RCC 7860 (cell line): ENCODE measurements around the gene PDE8A.

ENCODE experiments used
- DNase-seq: peaks from one replicate; pipeline ENCODE4 v3.0.0-alpha.2; 2015; ENCODE audit warnings: low spot score
- FAIRE-seq: peaks from 2 replicates; lab custom pipeline; 2012; peaks lifted over from hg19 to GRCh38; lab: Jason Lieb, UNC

PDE8A gene, protein sequence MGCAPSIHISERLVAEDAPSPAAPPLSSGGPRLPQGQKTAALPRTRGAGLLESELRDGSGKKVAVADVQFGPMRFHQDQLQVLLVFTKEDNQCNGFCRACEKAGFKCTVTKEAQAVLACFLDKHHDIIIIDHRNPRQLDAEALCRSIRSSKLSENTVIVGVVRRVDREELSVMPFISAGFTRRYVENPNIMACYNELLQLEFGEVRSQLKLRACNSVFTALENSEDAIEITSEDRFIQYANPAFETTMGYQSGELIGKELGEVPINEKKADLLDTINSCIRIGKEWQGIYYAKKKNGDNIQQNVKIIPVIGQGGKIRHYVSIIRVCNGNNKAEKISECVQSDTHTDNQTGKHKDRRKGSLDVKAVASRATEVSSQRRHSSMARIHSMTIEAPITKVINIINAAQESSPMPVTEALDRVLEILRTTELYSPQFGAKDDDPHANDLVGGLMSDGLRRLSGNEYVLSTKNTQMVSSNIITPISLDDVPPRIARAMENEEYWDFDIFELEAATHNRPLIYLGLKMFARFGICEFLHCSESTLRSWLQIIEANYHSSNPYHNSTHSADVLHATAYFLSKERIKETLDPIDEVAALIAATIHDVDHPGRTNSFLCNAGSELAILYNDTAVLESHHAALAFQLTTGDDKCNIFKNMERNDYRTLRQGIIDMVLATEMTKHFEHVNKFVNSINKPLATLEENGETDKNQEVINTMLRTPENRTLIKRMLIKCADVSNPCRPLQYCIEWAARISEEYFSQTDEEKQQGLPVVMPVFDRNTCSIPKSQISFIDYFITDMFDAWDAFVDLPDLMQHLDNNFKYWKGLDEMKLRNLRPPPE

DNA sequence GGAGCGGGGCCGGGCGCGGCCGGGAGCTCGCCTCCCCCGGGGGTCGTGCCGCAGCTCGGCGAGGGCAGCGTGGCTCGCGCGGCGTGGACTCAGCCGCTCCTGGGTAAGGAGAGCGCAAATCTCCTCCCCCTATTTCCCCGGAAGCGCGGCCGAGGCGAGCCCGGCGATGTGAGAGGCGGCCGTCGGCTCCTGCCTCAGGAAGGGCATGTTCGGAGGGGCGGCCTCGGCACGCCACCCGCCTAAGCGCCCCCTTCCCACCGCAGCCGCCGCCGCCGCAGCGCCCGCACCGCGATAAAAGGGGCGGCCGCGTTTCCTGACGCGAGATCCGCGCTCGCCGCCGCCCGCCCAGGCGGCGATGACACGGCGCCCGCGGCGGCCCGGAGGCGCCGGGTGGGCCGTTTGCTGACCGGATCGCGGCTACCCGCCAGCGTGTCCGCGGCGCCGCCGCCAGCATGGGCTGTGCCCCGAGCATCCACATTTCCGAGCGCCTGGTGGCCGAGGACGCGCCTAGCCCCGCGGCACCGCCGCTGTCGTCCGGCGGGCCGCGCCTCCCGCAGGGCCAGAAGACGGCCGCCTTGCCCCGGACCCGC lies at the start of gene PDE8A:
TSS of gene PDE8A (plus strand) at position 146 of the 590 bp plus-strand sequence. CDS start at position 453, 307 bp downstream.
- DNase-seq = peak; percentile 26
- no peak for FAIRE-seq

DNA sequence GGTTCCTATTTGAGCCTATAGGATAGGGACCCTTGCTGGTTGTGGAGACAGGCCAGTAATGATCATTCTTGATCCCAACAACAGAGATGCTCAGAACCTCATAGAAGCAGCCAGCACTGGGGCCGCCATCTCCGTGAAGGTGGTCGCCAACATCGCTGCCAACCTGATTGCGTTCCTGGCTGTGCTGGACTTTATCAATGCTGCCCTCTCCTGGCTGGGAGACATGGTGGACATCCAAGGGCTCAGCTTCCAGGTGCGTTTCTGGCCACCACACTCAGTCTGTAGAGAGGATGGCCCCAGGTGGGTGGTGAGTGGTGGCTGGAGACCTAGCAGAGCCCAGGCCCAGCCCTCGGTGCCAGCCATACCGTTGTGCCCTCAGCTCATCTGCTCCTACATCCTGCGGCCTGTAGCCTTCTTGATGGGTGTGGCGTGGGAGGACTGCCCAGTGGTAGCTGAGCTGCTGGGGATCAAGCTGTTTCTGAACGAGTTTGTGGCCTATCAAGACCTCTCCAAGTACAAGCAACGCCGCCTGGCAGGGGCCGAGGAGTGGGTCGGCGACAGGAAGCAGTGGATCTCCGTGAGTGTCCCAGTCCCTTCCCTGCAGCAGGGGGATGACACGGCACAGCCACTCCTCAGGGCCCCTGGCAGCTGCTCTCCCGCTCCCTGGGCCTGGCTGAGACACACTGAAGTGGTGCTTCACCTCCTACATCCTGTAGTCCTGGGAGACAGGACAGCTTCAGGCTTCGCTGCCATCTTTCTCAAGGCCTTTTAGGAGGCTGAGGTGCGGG lies 46.5 kb upstream of the PDE8A start:
- DNase-seq (no peak), FAIRE-seq (no peak)

DNA sequence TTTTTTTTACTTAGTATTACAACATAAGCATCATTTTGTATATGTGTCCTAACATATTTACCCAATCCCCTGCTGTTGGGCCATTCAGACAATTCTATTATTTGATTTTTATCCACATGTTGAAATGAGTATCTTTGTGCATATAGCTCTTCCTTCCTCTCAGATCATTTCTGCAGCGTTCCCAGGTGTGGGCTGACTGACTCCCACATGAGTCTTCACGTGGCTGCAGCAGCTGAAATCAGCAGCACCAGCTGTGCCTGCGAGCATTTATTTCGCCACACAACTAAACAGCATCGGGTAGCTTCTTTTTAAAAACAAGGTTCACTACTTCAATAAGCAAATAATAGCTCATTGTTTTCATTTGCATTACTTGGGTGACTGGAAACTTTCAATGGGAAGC lies 44.5 kb upstream of the PDE8A start:
- FAIRE-seq (no peak), DNase-seq (no peak)

GRCh38 chr15:84938726-84939125 lies 42.9 kb upstream of the PDE8A start:
- FAIRE-seq = no peak

GRCh38 chr15:84940399-84940798 lies 41.3 kb upstream of the PDE8A start:
- FAIRE-seq (no peak), DNase-seq (no peak)

More at GRCh38 chr15:84938726-84939125, 42.9 kb upstream of the PDE8A start:
- DNase-seq = no peak

- no peak for DNase-seq
- no peak for FAIRE-seq
Measured at GRCh38 chr15:84942456-84942855, 39.2 kb upstream of the PDE8A start.

DNA sequence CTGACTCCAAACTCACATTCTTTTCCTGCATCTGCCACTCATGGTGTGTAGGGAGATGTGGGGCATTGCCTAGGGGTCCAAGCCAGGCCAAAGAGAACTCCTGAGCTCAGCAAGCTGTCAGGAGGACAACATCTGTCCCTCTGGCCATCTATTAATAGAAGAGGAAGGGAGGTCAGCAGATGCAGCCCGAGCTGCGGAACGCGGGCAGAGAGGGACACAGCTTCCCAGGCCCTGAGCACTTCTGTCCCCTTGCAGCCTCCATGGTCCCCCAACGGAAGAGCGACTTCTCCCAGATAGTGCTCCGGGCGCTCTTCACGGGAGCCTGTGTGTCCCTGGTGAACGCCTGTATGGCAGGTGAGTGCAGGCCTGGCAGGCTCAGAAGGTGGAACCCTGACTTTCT lies 37.3 kb upstream of the PDE8A start:
- no peak for FAIRE-seq
- DNase-seq = no peak

DNA sequence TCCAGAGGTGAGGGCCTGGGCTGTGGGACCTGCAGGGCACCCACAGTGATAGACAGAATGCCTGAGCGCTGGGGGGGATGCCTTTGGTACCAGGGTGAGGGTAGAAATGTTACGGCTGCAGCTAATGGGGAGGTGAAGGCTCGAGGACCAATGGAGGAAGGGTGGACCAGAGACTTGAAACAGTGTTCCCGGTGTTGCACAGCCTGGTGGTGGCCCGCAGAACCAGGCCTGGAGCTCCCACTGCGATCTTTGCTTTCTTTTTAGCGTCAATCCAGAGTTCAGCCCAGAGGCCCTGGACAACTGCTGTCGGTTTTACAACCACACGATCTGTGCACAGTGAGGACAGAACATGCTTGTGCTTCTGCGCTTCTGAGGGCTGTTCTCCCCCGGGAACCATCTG lies 36.8 kb upstream of the PDE8A start:
- FAIRE-seq (no peak), DNase-seq (no peak)

GRCh38 chr15:84946772-84947489 lies 34.7 kb upstream of the PDE8A start:
- DNase-seq (no peak), FAIRE-seq (no peak)

DNA sequence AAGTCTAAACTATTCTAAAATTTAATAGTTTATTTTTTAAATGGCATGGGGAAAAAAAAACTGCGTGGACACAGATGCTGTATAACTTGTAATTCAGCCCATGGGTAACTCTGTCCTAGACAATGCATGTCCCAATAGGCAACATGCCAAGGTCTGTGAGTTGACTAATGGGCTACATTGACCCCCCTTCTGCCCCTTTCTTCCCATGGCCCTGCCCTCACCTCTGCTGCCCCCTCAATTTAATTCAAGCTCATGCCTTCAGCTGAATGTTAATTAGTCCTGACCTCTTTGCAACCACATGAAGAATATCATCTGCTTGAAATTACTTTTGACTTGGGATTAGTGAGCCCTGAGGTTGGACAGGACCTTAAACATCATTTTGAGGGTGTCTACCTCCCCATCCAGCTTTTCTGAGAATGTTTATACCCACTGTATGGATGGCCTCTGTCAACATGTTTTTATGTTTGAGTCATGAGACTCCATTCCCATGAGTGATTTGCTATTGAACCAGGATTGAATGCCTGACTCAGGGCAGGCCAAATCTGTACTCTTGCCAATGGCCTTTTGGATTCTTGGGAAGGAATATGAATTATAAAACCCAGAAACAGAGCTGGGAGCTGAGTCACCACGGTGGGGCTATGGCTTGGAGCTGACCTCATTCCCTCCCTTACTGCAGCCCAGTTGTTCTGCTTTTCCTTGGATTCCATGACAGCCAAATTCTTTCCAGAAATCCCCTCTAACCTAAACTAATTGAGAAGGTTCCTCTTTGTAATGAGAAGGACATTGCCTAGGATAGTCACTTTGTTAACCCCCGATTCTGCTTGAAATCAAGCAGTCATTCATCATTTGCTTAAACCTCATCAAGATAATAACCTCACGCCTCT lies 33.5 kb upstream of the PDE8A start:
- FAIRE-seq (no peak), DNase-seq (peak; percentile 64)

GRCh38 chr15:84949043-84949442 lies 32.6 kb upstream of the PDE8A start:
- FAIRE-seq (no peak), DNase-seq (no peak)

DNA sequence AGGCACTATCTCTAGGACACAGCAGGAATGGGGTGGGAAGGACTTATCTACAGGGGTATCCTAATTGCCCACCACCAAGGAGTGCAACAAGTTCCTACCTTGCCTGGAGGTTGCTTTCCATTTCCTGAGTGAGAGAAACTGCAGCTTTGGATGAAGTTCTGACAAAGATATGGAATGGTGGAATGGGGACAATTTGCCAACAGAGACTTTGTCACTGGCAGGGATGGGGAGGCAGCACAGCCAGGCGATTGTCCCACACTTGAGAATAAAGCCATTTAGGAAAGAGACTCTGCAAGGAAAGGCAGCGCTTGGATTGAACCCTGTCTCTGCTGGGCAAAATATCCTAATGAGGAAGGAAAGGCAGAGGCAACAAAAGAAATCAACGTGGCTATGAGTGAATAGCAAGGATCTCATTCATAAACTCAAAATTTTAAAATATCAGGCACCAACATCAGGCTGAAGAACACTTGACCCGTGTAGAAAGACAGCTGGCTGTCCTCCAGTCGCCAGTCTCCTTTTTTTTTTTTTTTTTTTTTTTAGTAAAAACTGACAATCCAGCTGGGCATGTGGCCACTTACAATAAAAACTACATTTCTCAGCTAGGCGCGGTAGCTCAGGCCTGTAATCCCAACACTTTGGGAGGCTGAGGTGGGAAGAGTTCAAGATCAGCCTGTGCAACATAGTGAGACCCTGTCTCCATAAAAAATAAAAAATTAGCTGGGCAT lies 31.6 kb upstream of the PDE8A start:
- DNase-seq (no peak), FAIRE-seq (no peak)

GRCh38 chr15:84950570-84951111 lies 31.0 kb upstream of the PDE8A start:
- DNase-seq (no peak), FAIRE-seq (no peak)

DNA sequence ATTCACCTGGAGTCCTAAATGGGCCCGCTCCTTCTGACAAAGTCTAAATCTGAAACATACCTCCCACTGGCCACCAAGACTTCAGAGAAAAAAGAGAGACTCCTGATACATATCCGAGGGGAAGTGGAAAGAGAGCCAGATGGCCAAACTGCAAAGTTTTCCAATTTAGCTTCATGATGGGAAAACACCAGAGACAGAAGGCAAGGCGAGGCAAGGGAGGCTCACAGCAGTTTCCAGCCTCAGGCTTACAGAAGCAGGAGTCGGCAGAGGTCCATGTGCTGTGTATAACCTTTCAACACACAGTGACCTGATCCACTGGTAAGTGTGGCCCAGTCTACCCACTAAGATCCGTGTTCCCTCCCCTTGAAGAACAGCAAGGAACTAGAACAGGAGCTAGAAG lies 29.9 kb upstream of the PDE8A start:
- no peak for DNase-seq
- FAIRE-seq = no peak

- DNase-seq (no peak), FAIRE-seq (no peak)
Measured at GRCh38 chr15:84953136-84953535, 28.5 kb upstream of the PDE8A start.

DNA sequence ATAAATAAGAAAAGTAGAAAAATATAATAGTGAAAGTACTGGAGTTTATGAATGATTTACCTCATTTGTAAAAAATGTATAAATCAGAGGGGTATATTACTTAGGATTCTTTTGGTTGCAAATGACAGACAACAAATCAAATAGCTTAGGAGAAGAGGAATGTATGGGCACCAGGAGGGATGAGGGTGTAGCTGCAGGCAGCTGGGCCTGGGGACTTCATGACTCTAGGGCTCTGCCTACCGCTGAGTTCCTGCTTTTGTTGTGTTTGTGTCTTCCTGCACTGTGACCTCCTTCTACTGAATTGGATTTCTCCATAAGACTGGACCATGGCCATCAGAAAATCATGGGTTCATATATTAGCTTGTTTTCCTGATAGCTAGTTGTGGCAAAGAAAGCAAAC lies 27.9 kb upstream of the PDE8A start:
- FAIRE-seq (no peak), DNase-seq (no peak)

GRCh38 chr15:84955089-84955848 lies 26.4 kb upstream of the PDE8A start:
- FAIRE-seq = no peak
- peak; percentile 36 for DNase-seq

DNA sequence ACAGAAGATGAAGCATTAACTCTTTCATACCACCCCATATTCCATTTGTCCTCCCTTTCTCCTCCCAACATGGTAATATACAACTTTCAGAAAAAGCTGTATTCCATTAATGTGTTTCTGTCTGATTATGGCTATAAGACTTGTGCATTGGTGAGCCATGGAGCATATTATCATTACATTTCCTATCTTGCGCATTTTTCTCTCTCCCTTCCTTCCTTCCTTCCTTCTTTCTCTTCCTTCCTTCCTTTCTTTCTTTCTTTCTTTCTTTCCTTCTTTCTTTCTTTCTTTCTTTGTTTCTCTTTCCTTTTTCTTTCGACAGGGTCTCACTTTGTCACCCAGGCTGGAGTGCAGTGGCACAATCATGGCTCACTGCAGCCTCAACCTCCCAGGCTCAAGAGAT lies 25.5 kb upstream of the PDE8A start:
- DNase-seq (no peak), FAIRE-seq (no peak)
